EH (cell line): ENCODE data around the gene RAB29.

Experiments used
- DNase-seq: peaks from one replicate; pipeline ENCODE4 v3.0.0-alpha.2; 2015; ENCODE audit warnings: low read depth

The RAB29 gene

GRCh38 chr1:205794011-205794730, 18.9 kb upstream of the RAB29 start:
- DNase-seq, result no peak

GRCh38 chr1:205792961-205793673, 17.8 kb upstream of the RAB29 start:
- DNase-seq, result no peak

- DNase-seq, result peak; percentile 61
Measured at GRCh38 chr1:205792481-205792881, 17.2 kb upstream of the RAB29 start.

DNA sequence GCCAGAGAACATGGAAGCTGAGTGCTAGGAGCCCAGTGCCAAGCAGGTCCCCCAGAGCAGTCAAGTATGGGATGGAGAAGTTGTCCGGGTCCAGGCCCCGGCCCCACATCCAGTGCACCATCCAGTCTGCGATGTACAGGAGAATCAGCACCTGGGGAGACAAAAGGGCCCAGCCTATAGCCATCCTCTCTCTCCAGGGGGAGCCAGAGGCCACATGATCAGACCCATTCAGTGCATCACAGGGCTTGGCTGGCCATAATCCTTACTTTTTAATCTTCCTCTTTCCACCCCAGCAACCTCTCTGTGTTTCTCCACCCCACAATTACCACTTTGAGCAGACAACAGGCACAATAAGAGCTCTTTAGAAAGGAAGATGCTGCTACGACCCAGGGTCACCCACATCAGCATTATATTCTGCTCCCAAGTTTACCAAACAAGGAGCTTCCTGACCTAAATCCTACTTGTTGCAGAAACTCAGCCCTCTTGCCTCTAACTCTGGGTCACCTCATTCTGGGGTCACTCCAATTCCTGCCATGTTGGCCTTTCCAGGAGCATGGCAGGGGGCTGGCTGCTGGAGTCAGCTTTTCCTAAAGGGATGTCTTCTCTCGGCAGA, 16.4 kb upstream of the RAB29 start:
- DNase-seq, result peak; percentile 70

GRCh38 chr1:205787287-205787916, 12.1 kb upstream of the RAB29 start:
- no peak for DNase-seq

GRCh38 chr1:205786601-205787000, 11.3 kb upstream of the RAB29 start:
- no peak for DNase-seq

GRCh38 chr1:205785446-205785845, 10.2 kb upstream of the RAB29 start:
- DNase-seq, result no peak

DNA sequence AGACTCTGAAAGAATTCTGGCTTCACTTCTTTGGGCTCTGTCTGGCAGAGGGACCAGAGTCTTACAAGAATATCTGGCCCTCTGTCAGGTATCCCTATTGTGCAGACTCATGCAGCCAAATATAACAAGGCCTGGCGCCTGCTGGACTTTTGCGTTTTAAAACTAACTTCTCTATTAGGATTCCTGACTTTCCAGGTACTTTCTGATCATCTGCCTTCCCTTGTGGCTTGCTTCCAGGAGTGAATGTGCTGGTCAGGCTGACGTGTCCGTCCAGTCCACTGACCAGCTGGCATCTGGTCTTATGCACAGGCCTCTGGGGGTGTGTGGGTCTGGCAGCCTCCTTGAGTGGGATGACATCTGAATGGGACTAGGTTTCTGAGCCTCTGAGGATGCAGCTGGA, 8.6 kb upstream of the RAB29 start:
- no peak for DNase-seq

- no peak for DNase-seq
Measured at GRCh38 chr1:205783433-205783795, 8.1 kb upstream of the RAB29 start.

DNA sequence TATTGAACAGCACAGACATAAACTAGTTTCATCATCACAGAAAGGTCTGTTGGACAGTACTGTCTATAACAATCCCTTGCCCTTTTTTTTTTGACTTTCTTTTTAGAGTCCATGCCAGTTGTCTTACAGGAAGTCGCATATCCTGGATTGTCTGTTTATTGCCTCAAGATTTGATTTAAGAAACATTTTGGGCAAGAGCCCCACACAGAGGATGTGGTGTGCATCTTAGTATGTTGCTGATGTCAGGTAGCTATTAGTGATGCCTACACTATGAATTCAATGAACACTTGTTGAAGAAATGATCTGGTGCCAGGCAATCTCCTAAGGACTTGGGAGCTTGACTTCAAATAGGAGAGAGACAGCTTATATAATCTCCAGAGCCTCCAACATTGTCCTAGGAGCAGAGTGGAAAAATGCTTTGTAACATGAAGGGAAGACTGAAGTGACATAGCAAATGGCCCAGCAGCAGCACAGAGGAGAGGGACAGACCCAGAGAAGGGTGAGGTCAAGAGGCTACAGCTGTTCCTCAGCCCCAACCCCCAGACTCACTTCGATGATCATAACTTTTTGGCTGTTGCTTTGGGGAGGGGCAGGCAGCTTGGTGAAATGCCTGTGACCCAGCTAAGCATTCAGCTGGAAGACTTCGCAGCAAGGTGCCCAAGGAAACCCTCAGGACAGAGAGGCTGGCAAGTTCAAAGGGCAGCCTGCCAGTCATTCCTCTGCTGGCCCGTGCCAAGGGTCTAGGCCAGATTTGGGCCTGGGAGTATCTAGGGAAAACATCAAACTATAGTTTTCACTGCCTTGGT, 7.5 kb upstream of the RAB29 start:
- DNase-seq, result peak; percentile 15

GRCh38 chr1:205780335-205780734, 5.1 kb upstream of the RAB29 start:
- DNase-seq, result no peak

DNA sequence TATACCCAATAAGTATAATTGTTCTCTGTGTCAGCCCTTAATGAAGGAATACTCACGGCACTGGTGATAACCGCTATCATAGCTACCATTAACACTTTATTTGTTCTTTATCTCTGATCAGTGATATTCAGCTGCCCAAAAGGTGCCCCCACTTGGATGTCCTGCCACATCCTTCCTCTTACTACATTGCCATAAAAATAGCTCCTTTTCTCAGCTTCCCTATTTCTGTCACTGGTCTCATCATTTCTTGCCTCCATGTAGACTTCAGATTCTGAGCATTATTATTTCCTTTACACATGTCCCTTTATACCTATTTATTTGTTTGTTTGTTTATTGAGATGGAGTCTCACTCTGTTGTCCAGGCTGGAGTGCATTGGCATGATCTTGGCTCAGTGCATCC, 2.7 kb upstream of the RAB29 start:
- no peak for DNase-seq

DNA sequence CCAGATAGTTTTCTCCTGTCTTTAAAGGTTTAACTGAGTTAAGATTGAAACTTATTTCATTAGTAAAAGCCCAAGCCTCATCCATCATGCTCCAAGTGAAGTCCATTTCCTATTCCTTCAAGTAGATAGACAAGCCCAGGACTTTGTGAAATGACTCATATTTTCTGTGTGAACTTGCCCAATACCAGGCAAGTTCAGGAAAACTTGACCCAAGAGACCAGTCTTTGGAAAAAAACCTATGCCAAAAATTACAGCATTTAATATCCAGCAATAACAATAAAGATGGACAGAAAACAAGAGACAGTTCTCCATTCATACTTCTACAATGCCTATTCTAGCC, 405 bp upstream of the RAB29 start:
- peak; percentile 64 for DNase-seq

DNA sequence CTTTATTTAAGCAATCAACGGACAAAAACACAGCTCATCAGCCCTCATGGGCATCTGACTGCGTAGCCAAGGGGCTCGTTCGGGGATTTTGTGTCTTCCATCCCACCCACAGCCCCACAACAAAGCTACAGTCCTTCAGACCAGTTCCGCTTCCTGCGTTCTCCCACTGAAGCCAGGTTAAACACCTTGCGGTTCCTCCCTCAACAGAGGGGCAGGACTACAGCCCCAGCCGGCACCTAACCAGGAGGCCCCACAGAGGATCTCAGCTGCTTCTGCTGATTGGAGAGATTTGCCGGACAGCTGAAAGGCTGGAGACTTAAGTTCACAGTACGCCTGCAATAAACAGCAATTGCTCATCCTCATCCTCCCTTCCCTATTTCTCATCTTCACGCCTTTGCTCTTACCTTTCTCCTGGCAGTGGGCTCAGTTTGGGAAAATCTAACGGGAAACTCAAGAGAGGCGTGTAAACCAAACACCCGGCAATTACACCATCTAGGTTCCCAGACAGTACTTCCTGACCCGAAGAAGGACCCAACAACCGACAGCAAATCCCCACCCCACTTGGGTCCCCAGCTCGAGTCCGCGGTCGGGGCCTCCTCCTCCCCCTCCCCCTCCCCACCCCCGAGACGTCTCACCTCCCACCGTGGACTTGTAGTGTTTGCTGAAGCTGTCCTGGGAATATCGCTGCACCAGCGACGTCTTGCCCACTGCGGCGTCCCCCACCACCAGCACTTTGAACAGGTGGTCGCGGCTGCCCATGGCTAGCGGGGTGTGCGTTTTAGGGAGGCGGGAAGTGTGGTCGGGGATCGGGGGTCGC, 876 bp downstream of the RAB29 start:
- DNase-seq, result peak; percentile 17

GRCh38 chr1:205772607-205773032, 2.7 kb downstream of the RAB29 start:
- peak; percentile 26 for DNase-seq

DNA sequence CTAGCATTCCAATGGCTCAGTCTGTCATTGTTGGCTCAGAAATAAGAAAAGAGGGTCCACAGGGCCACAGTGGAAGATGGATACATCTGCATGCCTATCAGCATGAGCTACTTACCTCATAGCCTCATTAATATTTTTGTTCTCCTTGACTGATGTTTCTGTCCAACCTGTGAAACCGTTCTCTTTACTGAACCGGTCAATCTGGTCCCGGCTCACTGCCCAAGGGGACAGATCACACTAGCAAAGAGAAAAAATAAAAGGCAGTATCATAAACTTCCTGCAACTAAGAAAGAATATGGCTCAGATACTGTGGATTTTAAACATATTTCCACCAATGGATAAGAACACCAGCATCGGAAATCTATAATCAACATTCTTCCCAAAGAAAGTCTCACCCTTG, 4.7 kb downstream of the RAB29 start:
- no peak for DNase-seq

- DNase-seq, result peak; percentile 70
Measured at GRCh38 chr1:205769641-205770365, 5.5 kb downstream of the RAB29 start.

DNA sequence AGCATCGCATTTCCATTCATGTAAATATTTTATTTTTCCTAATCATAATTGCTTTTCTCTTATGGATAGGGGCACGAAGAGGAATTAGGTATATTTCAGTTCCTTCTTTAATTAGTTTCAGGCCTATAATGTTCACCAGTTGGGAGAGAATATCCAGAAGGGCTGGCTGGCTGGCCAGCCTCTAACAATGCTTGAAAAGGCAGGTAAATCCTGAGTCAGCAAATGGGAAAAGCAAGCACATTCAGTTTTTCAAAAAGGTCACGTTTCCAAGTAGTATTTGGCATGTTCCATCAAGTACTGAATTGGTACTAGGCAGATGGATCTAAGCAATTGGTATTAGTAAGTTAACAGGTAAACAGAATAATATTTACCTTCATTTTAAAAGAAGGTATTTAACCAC, 8.0 kb downstream of the RAB29 start:
- DNase-seq, result no peak

GRCh38 chr1:205766570-205766969, 8.7 kb downstream of the RAB29 start:
- no peak for DNase-seq

DNA sequence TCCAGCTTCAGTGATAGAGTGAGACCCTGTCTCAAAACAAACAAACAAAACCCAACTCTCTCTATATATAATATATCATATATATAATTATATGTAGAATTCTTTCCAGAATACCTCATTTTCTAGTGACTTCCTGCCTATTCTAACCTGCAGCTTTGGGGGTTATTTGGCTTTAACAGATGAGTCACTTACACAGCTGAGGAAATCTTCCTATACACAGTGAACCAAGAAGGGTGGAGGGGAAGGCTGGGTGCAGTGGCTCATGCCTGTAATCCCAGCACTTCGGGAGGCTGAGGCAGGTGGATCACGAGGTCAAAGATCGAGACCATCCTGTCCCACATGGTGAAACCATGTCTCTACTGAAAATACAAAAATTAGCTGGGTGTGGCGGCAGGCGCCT, 9.2 kb downstream of the RAB29 start:
- DNase-seq, result peak; percentile 56

- no peak for DNase-seq
Measured at GRCh38 chr1:205764578-205764977, 10.7 kb downstream of the RAB29 start.
